HG03139 (cell line): ENCODE measurements around the gene STT3B.

Source experiments
- ATAC-seq: cut with Tn5 transposase; IDR thresholded peaks from one replicate; pipeline ENCODE4 v1.9.1; 2021; ENCODE audit not compliant: unreplicated experiment

Gene STT3B

GRCh38 chr3:31636694-31637442 lies 104.1 kb downstream of the STT3B start:
- ATAC-seq: no peak

GRCh38 chr3:31639828-31640227 lies 107.1 kb downstream of the STT3B start:
- ATAC-seq: no peak

GRCh38 chr3:31645256-31645655 lies 112.5 kb downstream of the STT3B start:
- no peak for ATAC-seq

DNA sequence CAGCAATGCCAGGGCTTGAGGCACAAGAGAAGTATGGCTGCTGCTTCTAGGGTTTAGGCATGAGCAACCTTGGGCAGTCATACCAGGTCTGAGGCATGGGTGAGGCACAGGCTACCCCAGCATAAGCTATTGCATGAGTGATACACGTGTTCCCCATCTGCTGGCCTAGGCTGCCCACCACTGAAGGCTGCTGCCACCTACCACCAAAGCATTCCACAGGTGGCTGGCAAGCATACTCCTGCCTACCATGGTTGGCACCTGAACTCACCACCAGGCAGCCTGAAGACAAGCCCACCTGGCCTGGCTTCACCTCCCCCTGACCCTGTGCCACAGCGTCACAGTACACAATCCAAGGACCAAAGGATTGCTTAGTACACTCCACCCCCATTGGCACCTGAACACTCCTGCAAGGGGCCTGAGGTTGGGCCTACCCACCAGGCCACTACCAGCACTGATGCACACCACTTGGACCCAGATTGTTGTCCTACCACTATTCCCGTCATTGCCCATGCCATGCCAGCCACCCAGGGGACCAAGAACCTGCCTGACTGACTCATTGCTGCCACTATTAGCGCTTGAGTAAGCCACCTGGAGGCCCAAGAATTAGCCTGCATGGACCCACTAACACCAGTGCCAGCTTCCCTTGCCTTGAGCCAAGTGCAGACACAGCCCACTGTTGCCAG lies 115.7 kb downstream of the STT3B start:
- no peak for ATAC-seq

DNA sequence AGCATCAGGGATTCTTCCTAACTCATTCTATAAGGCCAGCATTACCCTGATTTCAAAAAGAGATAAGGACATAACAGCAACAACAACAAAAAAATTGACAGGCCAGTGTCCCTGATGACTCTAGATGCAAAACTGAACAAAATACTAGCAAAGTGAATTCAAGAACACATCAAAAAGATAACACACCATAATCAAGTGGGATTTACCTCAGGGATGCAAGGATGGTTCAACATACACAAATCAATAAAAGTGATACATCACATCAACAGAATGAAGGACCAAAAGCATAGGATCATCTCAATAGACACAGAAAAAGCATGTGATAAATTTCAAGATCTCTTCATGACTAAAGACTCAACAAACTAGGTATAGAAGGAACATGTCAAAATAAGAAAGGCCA lies 119.6 kb downstream of the STT3B start:
- ATAC-seq: no peak

DNA sequence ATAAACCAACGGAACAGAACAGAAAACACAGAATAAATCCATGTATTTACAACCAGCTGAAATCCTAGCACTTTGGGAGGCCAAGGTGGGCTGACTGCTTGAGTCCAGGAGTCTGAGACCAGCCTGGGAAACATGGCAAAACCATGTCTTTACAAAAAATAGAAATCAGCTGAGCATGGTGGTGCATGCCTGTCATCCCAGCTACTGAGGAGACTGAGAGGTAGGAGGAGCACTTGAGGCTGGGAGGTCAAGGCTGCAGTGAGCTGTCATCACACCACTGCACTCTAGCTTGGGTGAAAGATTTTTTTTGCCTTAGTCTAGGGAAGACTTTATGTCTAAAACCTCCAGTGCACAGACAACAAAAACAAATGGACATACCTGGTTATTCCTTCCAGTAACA lies 120.7 kb downstream of the STT3B start:
- ATAC-seq: no peak

- no peak for ATAC-seq
These were observed 122.3 kb downstream of the STT3B start for GRCh38 chr3:31654998-31655397.

GRCh38 chr3:31659246-31659645 lies 126.5 kb downstream of the STT3B start:
- ATAC-seq: no peak

DNA sequence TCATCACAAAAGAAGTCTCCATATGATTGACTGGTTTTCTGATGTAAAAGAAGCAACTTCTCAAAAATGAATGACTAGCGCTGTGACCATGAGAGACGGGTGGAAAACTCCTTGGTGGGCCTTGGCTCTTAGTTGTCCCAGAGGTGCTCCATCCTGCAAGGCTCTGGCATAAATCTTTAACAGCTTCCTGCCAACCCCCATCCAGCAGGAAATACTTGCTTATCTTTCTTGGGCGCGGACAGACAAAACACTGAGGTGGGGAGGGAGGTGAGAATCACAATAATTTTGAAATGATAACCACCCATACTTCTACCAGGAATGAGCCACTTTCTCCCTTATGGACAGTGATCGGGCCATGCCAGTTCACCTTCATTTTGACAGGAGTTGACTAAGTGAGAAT lies 128.6 kb downstream of the STT3B start:
- no peak for ATAC-seq

DNA sequence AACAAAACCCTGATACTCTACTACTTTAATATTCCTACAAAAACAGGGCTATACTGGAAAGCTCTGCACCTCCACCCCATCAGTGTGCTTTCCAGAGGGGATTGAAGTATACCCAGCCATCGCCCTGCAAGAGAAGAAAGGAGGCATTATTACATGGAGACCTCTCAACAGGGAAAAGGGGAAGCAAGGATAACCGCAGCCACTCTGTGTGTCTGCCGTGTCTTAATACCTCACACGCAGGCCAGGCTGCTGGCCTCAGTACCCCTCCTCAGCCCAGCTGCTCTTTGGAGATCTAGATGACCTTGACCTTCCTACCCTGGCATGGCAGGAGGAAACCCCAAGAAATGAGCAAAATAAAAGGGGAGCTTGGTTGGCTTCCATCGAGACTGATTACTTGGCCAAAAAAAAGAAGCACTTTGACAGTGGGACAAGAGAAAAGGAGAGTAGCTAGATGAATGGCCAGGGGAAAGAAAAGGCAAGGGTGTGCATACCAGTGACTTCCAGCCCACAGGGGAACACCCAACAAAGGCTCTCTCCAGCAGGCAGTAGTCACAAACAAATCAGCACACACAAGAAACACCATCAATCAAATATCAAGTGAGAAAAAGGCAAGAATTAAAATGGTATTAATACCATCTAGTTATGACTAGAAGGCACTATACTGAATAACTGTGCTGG lies 129.4 kb downstream of the STT3B start:
- ATAC-seq: no peak

DNA sequence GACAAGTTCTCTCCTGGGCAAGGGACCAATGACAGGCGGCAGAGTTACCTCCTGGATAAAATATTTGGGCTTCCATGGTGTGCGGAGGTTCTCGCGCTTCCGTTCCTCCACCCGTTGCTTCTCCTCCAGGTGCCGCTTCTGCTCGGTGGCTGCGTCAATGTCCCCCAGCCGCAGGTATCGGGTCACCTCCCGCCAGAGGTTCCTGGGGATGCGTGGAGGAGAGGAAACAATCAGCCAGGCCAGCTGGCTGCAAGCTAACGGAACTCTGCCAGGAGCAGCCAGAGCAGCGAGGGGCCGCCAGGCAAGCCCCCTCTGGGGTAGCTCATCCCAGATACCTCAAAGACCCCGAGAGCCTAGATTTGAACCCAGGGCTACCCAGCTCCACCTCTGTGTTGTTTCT lies 131.3 kb downstream of the STT3B start:
- ATAC-seq: no peak

- ATAC-seq: no peak
These were observed 134.9 kb downstream of the STT3B start for GRCh38 chr3:31667582-31667981.

- no peak for ATAC-seq
These were observed 135.5 kb downstream of the STT3B start for GRCh38 chr3:31668242-31668641.

DNA sequence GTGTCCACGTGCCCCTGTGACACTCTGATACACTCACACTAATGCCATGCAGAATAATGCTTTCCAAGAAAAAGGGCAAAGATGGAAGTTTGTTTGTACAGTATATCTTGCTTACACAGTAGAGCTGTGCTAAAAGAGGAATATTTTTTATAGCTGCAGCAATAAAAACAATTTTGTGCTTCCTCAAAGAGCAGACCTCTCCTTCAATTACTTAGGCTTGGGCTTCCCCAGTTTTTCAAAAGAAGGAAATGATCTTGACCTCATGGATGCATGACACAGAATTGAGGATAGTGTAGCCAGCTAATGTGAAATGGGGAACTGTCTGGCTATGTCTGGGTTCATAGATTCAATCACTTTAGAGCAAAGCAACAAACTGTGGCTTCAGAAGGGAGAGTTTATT lies 137.4 kb downstream of the STT3B start:
- ATAC-seq: no peak

DNA sequence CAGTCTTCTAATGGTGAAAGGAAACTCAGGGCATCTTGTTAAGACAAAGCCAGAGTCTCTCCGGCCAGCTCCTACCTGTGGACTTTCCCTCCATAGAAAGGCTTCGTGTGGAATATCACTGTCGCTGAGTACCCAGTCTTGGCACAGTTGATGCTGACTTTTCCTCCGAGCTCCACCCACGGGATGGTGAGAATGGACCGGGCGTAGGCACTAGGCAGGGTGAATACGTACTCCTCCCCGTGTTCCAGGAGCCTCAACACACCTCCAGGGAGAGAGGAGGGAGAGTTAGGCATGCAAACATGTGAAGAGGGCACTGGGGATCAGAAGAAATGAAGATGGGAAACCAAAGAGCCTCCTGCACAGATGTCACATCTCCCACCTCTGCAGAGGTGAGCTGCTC lies 138.0 kb downstream of the STT3B start:
- no peak for ATAC-seq

DNA sequence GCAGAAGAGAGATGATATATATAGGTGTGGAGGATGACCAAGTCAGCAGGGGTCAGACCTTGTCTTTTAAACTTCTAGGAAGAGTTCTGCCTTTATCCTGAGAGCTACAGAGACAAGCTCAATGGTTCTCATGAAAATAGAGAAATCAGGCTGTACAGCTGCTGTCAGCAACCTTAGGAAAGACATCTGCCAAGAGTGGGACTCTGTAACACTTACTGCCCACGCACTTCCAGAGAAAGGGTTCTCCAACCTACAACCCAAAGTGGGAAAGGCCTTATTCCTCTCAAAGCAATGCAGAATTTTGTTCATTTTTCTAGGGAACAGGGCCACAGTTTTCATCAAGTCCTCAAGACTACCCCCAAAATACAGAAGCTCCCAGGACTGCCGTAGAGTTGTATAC lies 138.7 kb downstream of the STT3B start:
- ATAC-seq: no peak

- no peak for ATAC-seq
These were observed 139.3 kb downstream of the STT3B start for GRCh38 chr3:31671976-31672375.

DNA sequence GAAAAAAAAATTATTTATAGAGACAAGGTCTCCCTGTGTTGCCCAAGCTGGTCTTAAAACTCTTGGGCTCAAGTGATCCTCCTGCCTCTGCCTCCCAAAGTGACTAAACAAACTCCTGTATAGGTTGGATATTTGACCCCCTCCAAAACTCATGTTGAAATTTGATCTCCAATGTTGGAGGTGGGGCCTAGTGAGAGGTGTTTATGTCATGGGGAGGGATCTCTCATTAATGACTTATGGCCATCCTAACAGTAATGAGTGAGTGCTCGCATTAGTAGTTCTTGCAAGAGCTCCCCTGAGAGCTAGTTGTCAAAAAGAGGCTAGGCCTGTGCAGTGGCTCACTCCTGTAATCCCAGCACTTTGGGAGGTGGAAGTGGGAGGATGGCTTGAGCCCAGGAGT lies 141.2 kb downstream of the STT3B start:
- ATAC-seq: no peak

DNA sequence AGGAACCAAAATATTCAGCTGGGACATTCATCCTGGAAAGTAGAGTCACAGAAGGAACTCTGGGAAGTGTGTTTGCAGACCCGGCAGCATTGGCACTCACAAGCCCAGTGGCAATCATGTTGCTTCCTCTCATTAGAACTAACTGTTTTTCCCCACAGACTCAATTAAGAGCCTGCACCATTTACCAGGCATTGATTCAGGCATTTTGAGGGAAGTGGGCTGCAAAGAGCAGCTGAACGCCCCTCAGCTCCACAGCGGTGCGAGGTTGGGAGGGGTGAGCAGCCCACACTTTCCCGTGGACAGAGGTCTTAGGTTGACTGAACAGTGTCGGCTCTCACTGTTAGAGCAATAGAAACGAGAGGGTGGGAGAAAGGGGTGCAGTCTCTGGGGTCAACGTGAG lies 143.8 kb downstream of the STT3B start:
- no peak for ATAC-seq

DNA sequence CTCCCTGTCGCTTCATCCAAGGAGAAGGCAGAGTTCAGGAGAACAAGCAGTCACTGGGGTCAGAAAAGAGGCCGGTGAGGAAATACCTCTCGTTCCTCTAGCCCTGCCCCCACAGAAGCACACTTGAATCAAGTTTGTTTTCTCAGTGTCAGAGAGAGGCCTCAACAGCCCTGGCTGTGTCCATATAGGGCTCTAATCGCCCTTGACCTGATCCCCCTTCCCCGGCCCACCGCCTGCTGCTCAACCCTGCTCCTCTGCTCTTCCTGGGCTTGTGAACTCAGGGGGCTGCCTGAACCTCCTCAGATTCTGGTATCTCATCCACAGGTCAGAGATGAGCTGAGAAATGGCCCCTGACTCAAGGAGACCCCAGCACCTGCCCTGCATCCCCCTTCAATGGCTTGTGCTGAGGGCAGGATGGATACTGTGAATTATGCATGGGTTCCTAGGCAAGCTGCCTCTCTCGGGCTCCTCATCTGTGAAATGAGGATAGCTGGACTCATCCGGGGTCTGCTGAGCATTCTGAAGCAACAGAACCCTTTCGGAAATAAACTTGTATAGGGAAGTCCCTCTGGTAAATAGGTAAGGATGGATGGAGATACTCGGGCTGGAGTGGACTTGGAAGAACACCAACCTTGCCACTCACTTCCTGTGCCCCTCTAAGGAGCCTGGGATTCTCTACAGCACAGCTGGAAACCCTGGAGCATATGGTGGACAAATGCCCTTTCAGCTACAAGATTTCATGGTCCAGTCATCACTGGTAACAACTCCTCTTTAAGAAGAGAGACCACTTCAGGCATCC lies 147.5 kb downstream of the STT3B start:
- no peak for ATAC-seq
